GM12891 (cell line): ENCODE results near the gene PTPN22.

Source experiments
- POLR2A ChIP-seq: IDR thresholded peaks from 2 replicates; pipeline ENCODE4 v1.6.1; 2011; ENCODE audit warnings: low read depth, low read length, control low read depth
- POLR2AphosphoS5 ChIP-seq: IDR thresholded peaks from 2 replicates; pipeline ENCODE4 v1.6.1; 2011; ENCODE audit warnings: low read depth, low read length, control low read depth
- POU2F2 ChIP-seq: IDR thresholded peaks from 2 replicates; pipeline ENCODE4 v1.6.1; 2011; ENCODE audit warnings: low read depth, mild to moderate bottlenecking, control low read depth, low read length, moderate library complexity
- SPI1 ChIP-seq: IDR thresholded peaks from 2 replicates; pipeline ENCODE4 v1.6.1; 2011; ENCODE audit warnings: low read depth, low read length, control low read depth
- TAF1 ChIP-seq: IDR thresholded peaks from 2 replicates; pipeline ENCODE4 v1.6.1; 2011; ENCODE audit warnings: low read depth, low read length, control low read depth

DNA sequence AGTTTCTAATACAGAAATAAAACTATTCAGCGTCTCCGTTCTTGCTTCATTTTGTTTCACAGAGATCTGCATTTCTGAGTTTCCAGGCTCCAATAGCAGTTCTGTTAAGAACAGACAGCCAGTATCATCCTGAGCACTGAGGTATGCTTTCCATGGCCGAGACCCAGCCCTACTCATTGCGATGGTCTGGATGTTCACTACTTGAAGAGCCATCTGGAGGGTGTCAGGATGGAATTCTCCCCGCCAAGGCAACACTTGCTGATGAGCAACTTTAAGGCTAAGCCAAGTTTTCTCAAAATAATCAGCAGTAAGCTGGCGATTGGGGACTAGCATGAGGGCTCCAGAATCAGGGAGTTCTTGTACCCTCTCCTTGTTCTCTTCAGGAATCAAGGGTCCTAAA lies 23.6 kb upstream of the PTPN22 start:
- TF ChIP-seq POLR2A = no peak
- TF ChIP-seq POLR2AphosphoS5 = no peak
- no peak for TF ChIP-seq SPI1
- TF ChIP-seq TAF1 = no peak
- no peak for TF ChIP-seq POU2F2
